Upper lobe of left lung (tissue), 4 donors: Measurements from ENCODE around the gene FOXF2.
A peak's percentile ranks its signal among the peaks of the same experiment; 100 is the strongest.

ENCODE experiments used
- POLR2A ChIP-seq, 4 donors: fragments of 450-650 bp; IDR thresholded peaks; one replicate each; pipeline ENCODE4 v1.5.1; 2016 to 2017; ENCODE audit warnings: antibody characterized with exemption in 4 of 4, mild to moderate bottlenecking in 2 of 4
- POLR2AphosphoS5 ChIP-seq, 2 donors: sonication (generic); formaldehyde crosslinking; IDR thresholded peaks; one replicate each; pipeline ENCODE4 v1.5.1; 2017; ENCODE audit warnings: antibody characterized with exemption in 2 of 2
- TF ChIP-seq, protein P1 (sequence below), 6 experiments: fragments of 450-650 bp in 4 of 6; fragments of 200-600 bp in 2 of 6; sonication (generic) in 2 of 6; IDR thresholded peaks; one replicate each; pipeline ENCODE4 v1.5.1; 2016 to 2019; ENCODE audit warnings: antibody characterized with exemption in 6 of 6

DNA sequence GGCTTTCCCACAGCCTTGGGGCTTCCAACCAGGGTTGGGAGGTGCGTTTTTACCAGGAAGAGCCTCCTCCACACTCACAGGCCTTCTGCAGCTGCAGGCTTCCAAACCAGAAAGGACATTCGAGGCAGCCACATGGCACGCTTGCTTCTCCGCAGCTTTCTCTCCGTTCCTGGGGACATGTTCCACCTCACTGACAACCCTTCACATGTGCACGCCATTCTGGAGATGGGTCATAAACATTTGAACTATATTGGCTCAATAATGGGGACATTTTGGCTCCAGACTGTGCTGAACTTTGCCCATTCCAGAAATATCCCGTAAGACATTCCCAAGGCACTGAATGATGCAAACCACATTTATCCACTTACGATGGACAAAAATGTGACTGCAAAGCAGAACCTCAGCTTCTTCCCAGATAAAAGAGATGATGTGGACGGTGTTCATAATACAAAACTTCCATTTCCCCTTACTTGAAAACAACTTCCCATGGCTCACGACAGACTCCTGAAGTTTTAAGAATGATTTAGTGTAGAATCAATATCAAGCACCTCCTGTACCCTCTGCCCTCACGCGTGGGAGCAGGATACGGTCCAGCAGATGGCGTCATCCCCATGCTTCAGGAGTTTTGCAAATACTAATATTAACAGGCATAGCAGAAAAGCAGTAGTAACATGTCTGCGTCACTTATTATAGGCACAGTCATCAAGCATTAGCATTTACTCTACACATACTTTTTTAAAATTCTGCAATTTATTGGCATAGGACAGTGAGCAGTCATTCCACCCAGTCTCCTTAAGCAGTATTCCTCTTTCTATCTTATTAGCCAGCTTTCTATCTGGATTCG is 25.4 kb upstream of the FOXF2 start:
- TF ChIP-seq, protein P1, sequence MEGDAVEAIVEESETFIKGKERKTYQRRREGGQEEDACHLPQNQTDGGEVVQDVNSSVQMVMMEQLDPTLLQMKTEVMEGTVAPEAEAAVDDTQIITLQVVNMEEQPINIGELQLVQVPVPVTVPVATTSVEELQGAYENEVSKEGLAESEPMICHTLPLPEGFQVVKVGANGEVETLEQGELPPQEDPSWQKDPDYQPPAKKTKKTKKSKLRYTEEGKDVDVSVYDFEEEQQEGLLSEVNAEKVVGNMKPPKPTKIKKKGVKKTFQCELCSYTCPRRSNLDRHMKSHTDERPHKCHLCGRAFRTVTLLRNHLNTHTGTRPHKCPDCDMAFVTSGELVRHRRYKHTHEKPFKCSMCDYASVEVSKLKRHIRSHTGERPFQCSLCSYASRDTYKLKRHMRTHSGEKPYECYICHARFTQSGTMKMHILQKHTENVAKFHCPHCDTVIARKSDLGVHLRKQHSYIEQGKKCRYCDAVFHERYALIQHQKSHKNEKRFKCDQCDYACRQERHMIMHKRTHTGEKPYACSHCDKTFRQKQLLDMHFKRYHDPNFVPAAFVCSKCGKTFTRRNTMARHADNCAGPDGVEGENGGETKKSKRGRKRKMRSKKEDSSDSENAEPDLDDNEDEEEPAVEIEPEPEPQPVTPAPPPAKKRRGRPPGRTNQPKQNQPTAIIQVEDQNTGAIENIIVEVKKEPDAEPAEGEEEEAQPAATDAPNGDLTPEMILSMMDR (IDR thresholded peaks at IDR 0.05), result no peak
- TF ChIP-seq POLR2A (IDR thresholded peaks at IDR 0.05), result no peak
- TF ChIP-seq POLR2AphosphoS5 (IDR thresholded peaks at IDR 0.05), result peak; percentile 29 to 46
